OCI-LY1 (cell line): ENCODE measurements around the gene RAB12.

Experiments used
- H2AFZ ChIP-seq: fragments of 200-600 bp; sonication (generic), shearing (Covaris generic); 2 replicates; pipeline ENCODE4 v1.6.0; 2014; ENCODE audit warnings: antibody characterized with exemption, mild to moderate bottlenecking, low read length
- H3F3A ChIP-seq: fragments of 200-600 bp; sonication (generic), shearing (Covaris generic); 2 replicates; pipeline ENCODE4 v1.6.0; 2014; ENCODE audit warnings: mild to moderate bottlenecking, antibody characterized with exemption, low read length, moderate library complexity; ENCODE audit not compliant: insufficient read depth
- H3K27ac ChIP-seq: fragments of 200-600 bp; sonication (generic); 2 replicates; pipeline ENCODE4 v1.5.1; 2014; ENCODE audit warnings: low read length, mixed run types, mild to moderate bottlenecking, low read depth; ENCODE audit not compliant: poor library complexity, severe bottlenecking
- H3K27me3 ChIP-seq: fragments of 200-600 bp; sonication (generic); 2 replicates; pipeline ENCODE4 v1.6.0; 2014; ENCODE audit warnings: antibody characterized with exemption, mild to moderate bottlenecking, low read length, moderate library complexity; ENCODE audit not compliant: insufficient read depth
- H3K36me3 ChIP-seq: fragments of 200-600 bp; sonication (generic); 2 replicates; pipeline ENCODE4 v1.6.1; 2014; ENCODE audit warnings: mild to moderate bottlenecking, antibody characterized with exemption, low read length, moderate library complexity, mixed read lengths; ENCODE audit not compliant: insufficient read depth
- H3K4me1 ChIP-seq: fragments of 200-600 bp; sonication (generic); 2 replicates; pipeline ENCODE4 v1.5.1; 2014; ENCODE audit warnings: mild to moderate bottlenecking, low read length, moderate library complexity; ENCODE audit not compliant: insufficient read depth, severe bottlenecking
- H3K4me2 ChIP-seq: fragments of 200-600 bp; sonication (generic), shearing (Covaris generic); 2 replicates; pipeline ENCODE4 v1.6.1; 2014; ENCODE audit warnings: low read length
- H3K4me3 ChIP-seq: fragments of 200-600 bp; sonication (generic); 2 replicates; pipeline ENCODE4 v1.5.1; 2014; ENCODE audit warnings: low read length, low read depth, mild to moderate bottlenecking, mixed read lengths; ENCODE audit not compliant: poor library complexity, severe bottlenecking
- H3K79me2 ChIP-seq: fragments of 200-600 bp; shearing (Covaris generic); 2 replicates; pipeline ENCODE4 v1.6.1; 2016; ENCODE audit warnings: mixed run types, low read length, mixed read lengths; ENCODE audit not compliant: insufficient read depth
- H3K9ac ChIP-seq: fragments of 200-600 bp; sonication (generic), shearing (Covaris generic); 2 replicates; pipeline ENCODE4 v1.6.1; 2014; ENCODE audit warnings: mild to moderate bottlenecking, low read length, mixed read lengths
- H3K9me2 ChIP-seq: fragments of 200-600 bp; sonication (generic), shearing (Covaris generic); 2 replicates; pipeline ENCODE4 v1.6.1; 2014; ENCODE audit warnings: low read depth, mild to moderate bottlenecking, low read length, mixed read lengths
- H3K9me3 ChIP-seq: fragments of 200-600 bp; shearing (Covaris generic); 2 replicates; pipeline ENCODE4 v1.6.1; 2014; ENCODE audit warnings: low read length, mixed read lengths
- H4K20me1 ChIP-seq: fragments of 200-600 bp; sonication (generic), shearing (Covaris generic); 2 replicates; pipeline ENCODE4 v1.6.0; 2016; ENCODE audit warnings: mild to moderate bottlenecking, low read length; ENCODE audit not compliant: insufficient read depth
- EZH2 ChIP-seq: fragments of 200-600 bp; sonication (generic), shearing (Covaris generic); IDR thresholded peaks from 2 replicates; pipeline ENCODE4 v1.8.0; 2017; ENCODE audit warnings: borderline replicate concordance, mixed run types, mild to moderate bottlenecking, antibody characterized with exemption, low read length, moderate library complexity, mixed read lengths
- TF ChIP-seq, protein P1 (sequence below): fragments of 200-600 bp; sonication (generic), shearing (Covaris generic); IDR thresholded peaks from 2 replicates; pipeline ENCODE4 v1.5.1; 2017; ENCODE audit warnings: mild to moderate bottlenecking, antibody characterized with exemption, low read length, moderate library complexity, mixed read lengths

The RAB12 gene

DNA sequence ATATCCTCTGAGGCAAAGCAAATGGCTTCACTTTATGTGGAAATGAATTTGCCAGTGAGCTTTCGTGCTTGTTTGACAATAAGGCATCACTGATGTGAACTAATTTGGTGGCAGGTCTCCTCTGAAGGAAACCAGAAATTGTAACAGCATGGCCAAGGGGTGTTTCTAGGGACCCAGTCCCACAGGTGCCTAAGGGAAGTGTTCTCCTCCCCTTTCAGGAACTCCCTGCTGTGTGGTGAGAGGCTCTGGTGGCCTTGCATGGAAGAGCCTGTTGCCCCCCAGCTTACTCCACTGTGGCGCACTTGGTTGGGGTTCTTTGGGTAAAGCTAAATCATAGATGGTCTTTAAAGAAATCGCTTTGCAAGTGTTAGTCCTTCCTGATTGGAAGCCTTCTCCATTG is 20.4 kb downstream of the RAB12 start:
- Histone ChIP-seq H3K27ac (no peak overlapping the region), H2AFZ (no peak overlapping the region), H3F3A (no peaks in the 10 kb centered on the region), H3K9me3 (no peaks in the 10 kb centered on the region), H3K4me2 (no peak overlapping the region), H3K4me1 (no peaks in the 10 kb centered on the region), H4K20me1 (no peaks in the 10 kb centered on the region), H3K27me3 (no peaks in the 10 kb centered on the region), H3K9ac (no peak overlapping the region), H3K4me3 (no peak overlapping the region), H3K79me2 (no peaks in the 10 kb centered on the region), H3K9me2 (no peaks in the 10 kb centered on the region), H3K36me3 (peaks cover 81% of the 10 kb centered on the region)
- TF ChIP-seq, protein P1, sequence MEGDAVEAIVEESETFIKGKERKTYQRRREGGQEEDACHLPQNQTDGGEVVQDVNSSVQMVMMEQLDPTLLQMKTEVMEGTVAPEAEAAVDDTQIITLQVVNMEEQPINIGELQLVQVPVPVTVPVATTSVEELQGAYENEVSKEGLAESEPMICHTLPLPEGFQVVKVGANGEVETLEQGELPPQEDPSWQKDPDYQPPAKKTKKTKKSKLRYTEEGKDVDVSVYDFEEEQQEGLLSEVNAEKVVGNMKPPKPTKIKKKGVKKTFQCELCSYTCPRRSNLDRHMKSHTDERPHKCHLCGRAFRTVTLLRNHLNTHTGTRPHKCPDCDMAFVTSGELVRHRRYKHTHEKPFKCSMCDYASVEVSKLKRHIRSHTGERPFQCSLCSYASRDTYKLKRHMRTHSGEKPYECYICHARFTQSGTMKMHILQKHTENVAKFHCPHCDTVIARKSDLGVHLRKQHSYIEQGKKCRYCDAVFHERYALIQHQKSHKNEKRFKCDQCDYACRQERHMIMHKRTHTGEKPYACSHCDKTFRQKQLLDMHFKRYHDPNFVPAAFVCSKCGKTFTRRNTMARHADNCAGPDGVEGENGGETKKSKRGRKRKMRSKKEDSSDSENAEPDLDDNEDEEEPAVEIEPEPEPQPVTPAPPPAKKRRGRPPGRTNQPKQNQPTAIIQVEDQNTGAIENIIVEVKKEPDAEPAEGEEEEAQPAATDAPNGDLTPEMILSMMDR, result no peak
- no peak for TF ChIP-seq EZH2

DNA sequence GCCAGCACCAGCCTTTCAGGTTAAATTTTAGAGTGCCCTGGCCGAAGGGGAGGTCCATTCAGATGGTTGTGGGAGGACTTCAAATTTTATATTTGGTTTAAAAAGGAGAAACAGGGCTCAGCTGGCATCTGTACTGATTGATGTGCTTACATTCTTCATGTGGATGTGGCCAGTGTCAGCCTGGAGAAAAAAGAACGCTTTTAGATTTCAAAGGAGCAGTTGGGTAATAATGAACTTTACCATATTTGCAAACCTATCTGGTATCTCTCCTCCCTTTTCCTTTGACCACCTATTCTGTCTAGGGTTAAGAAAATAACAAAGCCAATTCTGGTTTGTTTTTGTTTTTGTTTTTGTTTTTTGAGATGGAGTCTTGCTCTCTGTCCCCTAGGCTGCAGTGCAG is 21.3 kb downstream of the RAB12 start:
- no peak overlapping the region for H3K4me2 ChIP-seq
- no peaks in the 10 kb centered on the region for H3K9me3 ChIP-seq
- H3F3A ChIP-seq, result no peaks in the 10 kb centered on the region
- H3K27ac ChIP-seq, result no peak overlapping the region
- TF ChIP-seq, protein P1, result no peak
- no peak for TF ChIP-seq EZH2
- peaks cover 81% of the 10 kb centered on the region for H3K36me3 ChIP-seq
- no peak overlapping the region for H3K9ac ChIP-seq
- H3K79me2 ChIP-seq, result no peaks in the 10 kb centered on the region
- no peak overlapping the region for H3K4me3 ChIP-seq
- no peaks in the 10 kb centered on the region for H3K4me1 ChIP-seq
- no peaks in the 10 kb centered on the region for H3K27me3 ChIP-seq
- no peaks in the 10 kb centered on the region for H3K9me2 ChIP-seq
- H2AFZ ChIP-seq, result no peak overlapping the region
- H4K20me1 ChIP-seq, result no peaks in the 10 kb centered on the region

DNA sequence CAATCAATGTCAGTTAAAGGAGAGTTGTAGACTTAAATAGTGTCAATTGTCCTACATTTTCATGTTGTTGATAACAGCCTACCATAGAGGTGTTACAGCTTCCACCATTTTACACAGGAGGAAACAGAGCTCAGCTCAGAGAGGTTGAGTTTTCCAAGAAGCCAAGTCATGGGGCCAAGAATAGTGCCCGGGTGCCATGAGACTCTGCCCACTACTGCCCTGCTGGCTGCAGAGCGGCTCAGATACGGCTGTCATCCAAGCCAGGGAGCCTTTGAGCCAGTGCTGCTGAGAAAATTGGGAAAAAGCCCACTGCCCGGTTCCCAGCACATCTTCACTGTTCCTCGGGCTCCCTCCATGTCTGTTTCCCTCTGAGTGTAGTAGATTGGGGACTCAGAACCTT is 22.0 kb downstream of the RAB12 start:
- H4K20me1 ChIP-seq, result no peaks in the 10 kb centered on the region
- H3K27ac ChIP-seq, result no peak overlapping the region
- H3K9me3 ChIP-seq, result no peaks in the 10 kb centered on the region
- no peak overlapping the region for H3K4me2 ChIP-seq
- H3F3A ChIP-seq, result no peaks in the 10 kb centered on the region
- H3K36me3 ChIP-seq, result peaks cover 81% of the 10 kb centered on the region
- H3K4me1 ChIP-seq, result no peaks in the 10 kb centered on the region
- no peak overlapping the region for H3K9ac ChIP-seq
- no peak overlapping the region for H3K4me3 ChIP-seq
- H2AFZ ChIP-seq, result no peak overlapping the region
- no peaks in the 10 kb centered on the region for H3K79me2 ChIP-seq
- no peak for TF ChIP-seq EZH2
- TF ChIP-seq, protein P1, result no peak
- H3K9me2 ChIP-seq, result no peaks in the 10 kb centered on the region
- no peaks in the 10 kb centered on the region for H3K27me3 ChIP-seq
